ENCODE data around the gene GIMAP5.

GIMAP5 gene

GRCh38 chr7:150738591-150739001, 1.4 kb downstream of the GIMAP5 start:
- Histone ChIP-seq H4K20me1 (ENCODE audit: insufficient read depth, low read length) (no peaks in the 10 kb centered on the region), H3F3A (ENCODE audit: insufficient read depth, low read length) (no peaks in the 10 kb centered on the region), H3K9ac (ENCODE audit: low read length) (no peak overlapping the region), H3K27ac (ENCODE audit: low read length) (no peak overlapping the region), H3K36me3 (replicated peaks; ENCODE audit: insufficient read depth, low read length) (no peaks in the 10 kb centered on the region), H3K27me3 (replicated peaks; ENCODE audit: insufficient read depth, low read length) (no peaks in the 10 kb centered on the region), H3K9me2 (replicated peaks; ENCODE audit: insufficient read depth, low read length) (no peaks in the 10 kb centered on the region), H3K9me3 (replicated peaks; ENCODE audit: insufficient read depth, low read length) (no peaks in the 10 kb centered on the region), H2AFZ (ENCODE audit: low read length) (no peak overlapping the region), H3K4me1 (ENCODE audit: low read length) (no peaks in the 10 kb centered on the region), H3K4me2 (ENCODE audit: low read depth, low read length) (no peak overlapping the region), H3K79me2 (ENCODE audit: low read length) (no peaks in the 10 kb centered on the region), H3K4me3 (ENCODE audit: low read length) (no peak overlapping the region)
- TF ChIP-seq EZH2 (optimal IDR thresholded peaks at IDR 0.05; ENCODE audit: low read depth, low read length) = no peak
- TF ChIP-seq EZH2phosphoT487 (IDR thresholded peaks at IDR 0.05; ENCODE audit: low read length) = no peak
- TF ChIP-seq CTCF (IDR thresholded peaks at IDR 0.05; ENCODE audit: low read length) = no peak
- no peak for DNase-seq

GRCh38 chr7:150739033-150739432, 1.8 kb downstream of the GIMAP5 start:
- no peaks in the 10 kb centered on the region for H3K9me3 ChIP-seq (replicated peaks; ENCODE audit: insufficient read depth, low read length)

GRCh38 chr7:150740053-150740452, 2.8 kb downstream of the GIMAP5 start:
- Histone ChIP-seq H3K9me2 (replicated peaks; ENCODE audit: insufficient read depth, low read length) (no peaks in the 10 kb centered on the region), H3K27ac (ENCODE audit: low read length) (no peak overlapping the region), H3F3A (ENCODE audit: insufficient read depth, low read length) (no peaks in the 10 kb centered on the region), H4K20me1 (ENCODE audit: insufficient read depth, low read length) (no peaks in the 10 kb centered on the region), H2AFZ (ENCODE audit: low read length) (no peak overlapping the region), H3K4me1 (ENCODE audit: low read length) (no peaks in the 10 kb centered on the region), H3K9me3 (replicated peaks; ENCODE audit: insufficient read depth, low read length) (no peaks in the 10 kb centered on the region), H3K36me3 (replicated peaks; ENCODE audit: insufficient read depth, low read length) (no peaks in the 10 kb centered on the region), H3K9ac (ENCODE audit: low read length) (no peak overlapping the region), H3K4me2 (ENCODE audit: low read depth, low read length) (no peak overlapping the region), H3K27me3 (replicated peaks; ENCODE audit: insufficient read depth, low read length) (no peaks in the 10 kb centered on the region), H3K4me3 (ENCODE audit: low read length) (no peak overlapping the region), H3K79me2 (ENCODE audit: low read length) (no peaks in the 10 kb centered on the region)
- no peak for TF ChIP-seq EZH2 (optimal IDR thresholded peaks at IDR 0.05; ENCODE audit: low read depth, low read length)
- no peak for TF ChIP-seq EZH2phosphoT487 (IDR thresholded peaks at IDR 0.05; ENCODE audit: low read length)
- no peak for TF ChIP-seq CTCF (IDR thresholded peaks at IDR 0.05; ENCODE audit: low read length)
- DNase-seq = no peak

More at GRCh38 chr7:150739033-150739432, 1.8 kb downstream of the GIMAP5 start:
- Histone ChIP-seq H3K4me1 (ENCODE audit: low read length) (no peaks in the 10 kb centered on the region), H3K27ac (ENCODE audit: low read length) (no peak overlapping the region), H3K9me2 (replicated peaks; ENCODE audit: insufficient read depth, low read length) (no peaks in the 10 kb centered on the region), H3K27me3 (replicated peaks; ENCODE audit: insufficient read depth, low read length) (no peaks in the 10 kb centered on the region), H4K20me1 (ENCODE audit: insufficient read depth, low read length) (no peaks in the 10 kb centered on the region), H2AFZ (ENCODE audit: low read length) (no peak overlapping the region), H3K36me3 (replicated peaks; ENCODE audit: insufficient read depth, low read length) (no peaks in the 10 kb centered on the region), H3K4me2 (ENCODE audit: low read depth, low read length) (no peak overlapping the region), H3K4me3 (ENCODE audit: low read length) (no peak overlapping the region), H3K9ac (ENCODE audit: low read length) (no peak overlapping the region), H3K79me2 (ENCODE audit: low read length) (no peaks in the 10 kb centered on the region), H3F3A (ENCODE audit: insufficient read depth, low read length) (no peaks in the 10 kb centered on the region)
- DNase-seq = no peak
- TF ChIP-seq EZH2phosphoT487 (IDR thresholded peaks at IDR 0.05; ENCODE audit: low read length) = no peak
- no peak for TF ChIP-seq EZH2 (optimal IDR thresholded peaks at IDR 0.05; ENCODE audit: low read depth, low read length)

- DNase-seq = no peak
- H3K27me3 ChIP-seq (replicated peaks; ENCODE audit: insufficient read depth, low read length) = no peaks in the 10 kb centered on the region
- no peaks in the 10 kb centered on the region for H3K4me1 ChIP-seq (ENCODE audit: low read length)
Measured at GRCh38 chr7:150742286-150742968, 5.2 kb downstream of the GIMAP5 start.

More at GRCh38 chr7:150742286-150742968, 5.2 kb downstream of the GIMAP5 start:
- Histone ChIP-seq H3K79me2 (ENCODE audit: low read length) (no peaks in the 10 kb centered on the region), H3F3A (ENCODE audit: insufficient read depth, low read length) (no peaks in the 10 kb centered on the region), H4K20me1 (ENCODE audit: insufficient read depth, low read length) (no peaks in the 10 kb centered on the region), H2AFZ (ENCODE audit: low read length) (no peak overlapping the region), H3K27ac (ENCODE audit: low read length) (no peak overlapping the region), H3K4me2 (ENCODE audit: low read depth, low read length) (no peak overlapping the region), H3K36me3 (replicated peaks; ENCODE audit: insufficient read depth, low read length) (no peaks in the 10 kb centered on the region), H3K9me2 (replicated peaks; ENCODE audit: insufficient read depth, low read length) (no peaks in the 10 kb centered on the region), H3K9me3 (replicated peaks; ENCODE audit: insufficient read depth, low read length) (no peaks in the 10 kb centered on the region), H3K9ac (ENCODE audit: low read length) (no peak overlapping the region), H3K4me3 (ENCODE audit: low read length) (no peak overlapping the region)
- TF ChIP-seq CTCF (IDR thresholded peaks at IDR 0.05; ENCODE audit: low read length) (no peak), EZH2phosphoT487 (IDR thresholded peaks at IDR 0.05; ENCODE audit: low read length) (no peak), EZH2 (optimal IDR thresholded peaks at IDR 0.05; ENCODE audit: low read depth, low read length) (no peak)

Data from MM.1S (cell line).